Pancreas (tissue), 10 donors: ENCODE data around the gene GUK1. TPM values are rescaled to one million over a fixed set of nuclear protein-coding genes. Genes with fewer than 3 reads are reported as not detected.

Experiments
- ATAC-seq, 4 donors: fragments of 200-7000 bp; cut with Tn5 transposase; one replicate each; pipeline versions ENCODE4 v1.8.0 to v1.9.1; 2020; ENCODE audit warnings: mild to moderate bottlenecking in 4 of 4, moderate library complexity in 4 of 4
- DNase-seq, 6 donors: peaks; one replicate each; pipeline ENCODE4 v3.0.0-alpha.2; 2020
- FAIRE-seq: peaks from 2 replicates; lab custom pipeline; 2012; peaks lifted over from hg19 to GRCh38; lab: Jason Lieb, UNC
- H3K27ac ChIP-seq, 4 donors: fragments of 200-600 bp; sonication (generic); 1 replicate in 3 of 4; 2 replicates in 1 of 4; pipeline versions ENCODE4 v1.5.0 to v1.8.0; 2020
- H3K27me3 ChIP-seq, 4 donors: fragments of 200-600 bp; one replicate each; pipeline ENCODE4 v1.8.0; 2021
- H3K36me3 ChIP-seq, 3 donors: fragments of 200-600 bp; sonication (generic) in 1 of 3; one replicate each; pipeline versions ENCODE4 v1.5.0 to v1.8.0; 2020 to 2021
- H3K4me1 ChIP-seq, 3 donors: fragments of 200-600 bp; one replicate each; pipeline ENCODE4 v1.8.0; 2021
- H3K4me3 ChIP-seq, 4 donors: fragments of 200-600 bp; sonication (generic) in 2 of 4; one replicate each; pipeline versions ENCODE4 v1.5.0 to v1.8.0; 2020 to 2021
- H3K9me3 ChIP-seq, 4 donors: fragments of 200-600 bp; one replicate each; pipeline ENCODE4 v1.8.0; 2021
- CTCF ChIP-seq, 4 donors: fragments of 200-600 bp; sonication (generic) in 3 of 4; IDR thresholded peaks; one replicate each; pipeline versions ENCODE4 v1.5.0 to v1.8.0; 2021; ENCODE audit warnings: antibody characterized with exemption in 4 of 4
- WGBS, 2 donors: extraction: QIAGEN DNeasy Blood & Tissue Kit; methylation state at CpG; one replicate each; pipeline ENCODE4 v1.1.7; 2013; 5-methylcytosine and 5-hydroxymethylcytosine counted together
- intact Hi-C, 3 donors: fragments of 100-400 bp; cut with DNase I; formaldehyde crosslinking; loops; one replicate each; pipeline versions ENCODE4 v1.11.1 to v1.14.2; 2022
- polyA plus RNA-seq, 2 donors: library from polyadenylated mRNA; stranded (reverse); fragments of 200-250 nt; gene quantifications; one replicate each; pipeline ENCODE4 v1.2.3, GENCODE V29; 2013
- total RNA-seq, 6 donors: library from RNA; stranded (reverse); fragmentation: NEBNext Ultra II Directional in 4 of 6; extraction: Animal tissue kit (Norgen Biotek cat#: 25700) in 4 of 6; gene quantifications; one replicate each; pipeline versions ENCODE4 v1.2.1 to v1.2.4, GENCODE V29; 2021 to 2023
- donor health status: healthy with polysubstance abuse.
- donor health status: DM: no; HTN: no; CAD: no; lungs with moderate emphysema.
- donor health status: DM: no; HTN: no; CAD: no.
- donor health status: control.
- donor health status: control.
- donor health status: Bipolar disorder and iron deficiency.
- donor health status: DM: yes; HTN: yes; CAD: no.
- donor health status: DM: no; HTN: no; CAD: no.
- donor health status: DM: no; HTN: no; CAD: no.
- donor health status: DM: yes; HTN: yes; CAD: no.

Gene GUK1
- total and polyA plus RNA-seq, 8 donors, result 71.5 to 317 (median 101) TPM

GRCh38 chr1:228093050-228093906 lies 46.8 kb upstream of the GUK1 start:
- Histone ChIP-seq H3K4me1 (peaks cover 30 to 48% (median 44%) of the 10 kb centered on the region in 3 donors), H3K9me3 (no peaks in the 10 kb centered on the region), H3K4me3 (no peak overlapping the region), H3K27me3 (no peaks in the 10 kb centered on the region), H3K36me3 (peaks cover 0 to 15% (median 9%) of the 10 kb centered on the region in 3 donors), H3K27ac (no peak overlapping the region)
- ATAC-seq (no peak), DNase-seq (peak in 2 of 6 donors; percentile 14 to 35), FAIRE-seq (no peak)
- 71% methylated on average over 20 of the region's 20 CpGs for WGBS, 2 donors
- no peak for TF ChIP-seq CTCF (IDR thresholded peaks at IDR 0.05)
- intact Hi-C loops, result no loop called here

GRCh38 chr1:228094432-228095016 lies 45.6 kb upstream of the GUK1 start:
- Histone ChIP-seq H3K4me3 (no peak overlapping the region), H3K27me3 (no peaks in the 10 kb centered on the region), H3K4me1 (peaks cover 18 to 36% (median 32%) of the 10 kb centered on the region in 3 donors), H3K27ac (no peak overlapping the region), H3K9me3 (no peaks in the 10 kb centered on the region), H3K36me3 (peaks cover 0 to 28% (median 9%) of the 10 kb centered on the region in 3 donors)
- FAIRE-seq, result no peak
- ATAC-seq, result no peak
- DNase-seq, result peak in 1 of 6 donors; percentile 21
- no peak for TF ChIP-seq CTCF (IDR thresholded peaks at IDR 0.05)
- WGBS, 2 donors, result 81 to 93% methylated on average over 13 of the region's 13 CpGs
- intact Hi-C loops, result no loop called here

GRCh38 chr1:228095161-228095560 lies 44.9 kb upstream of the GUK1 start:
- Histone ChIP-seq H3K9me3 (no peaks in the 10 kb centered on the region), H3K4me3 (no peak overlapping the region), H3K27ac (no peak overlapping the region), H3K4me1 (peaks cover 11 to 29% (median 25%) of the 10 kb centered on the region in 3 donors), H3K36me3 (peaks cover 0 to 33% (median 9%) of the 10 kb centered on the region in 3 donors), H3K27me3 (no peaks in the 10 kb centered on the region)
- DNase-seq (peak in 1 of 6 donors; percentile 27), FAIRE-seq (no peak), ATAC-seq (no peak)
- WGBS, 2 donors, result 92 to 96% methylated on average over 4 of the region's 4 CpGs
- TF ChIP-seq CTCF (IDR thresholded peaks at IDR 0.05), result no peak
- intact Hi-C loops, result no loop called here

DNA sequence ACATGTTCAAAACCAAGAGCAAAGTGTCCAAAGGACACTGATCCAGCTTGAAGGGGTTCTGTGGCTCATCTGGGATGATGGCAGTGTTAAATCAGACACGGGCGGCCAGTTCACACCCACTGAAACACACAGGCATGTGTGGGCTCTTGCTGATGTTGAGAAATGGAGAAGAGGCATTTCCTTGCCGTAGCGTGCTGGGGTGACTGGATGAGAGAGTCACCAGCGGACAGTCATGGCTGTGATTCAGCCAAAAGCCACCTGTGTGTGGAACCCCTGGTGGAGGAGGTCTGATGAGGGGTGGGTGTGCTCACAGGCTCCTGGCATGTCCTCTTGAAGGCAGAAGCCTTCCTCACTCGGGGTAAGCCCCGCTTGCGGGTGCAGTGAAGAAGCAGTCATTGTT lies 44.1 kb upstream of the GUK1 start:
- no peaks in the 10 kb centered on the region for H3K27me3 ChIP-seq
- H3K36me3 ChIP-seq, result peaks cover 0 to 33% (median 9%) of the 10 kb centered on the region in 3 donors
- peaks cover 5 to 22% (median 21%) of the 10 kb centered on the region in 3 donors for H3K4me1 ChIP-seq
- FAIRE-seq (no peak), DNase-seq (peak in 2 of 6 donors; percentile 11 to 39), ATAC-seq (no peak)
- H3K4me3 ChIP-seq, result no peak overlapping the region
- H3K9me3 ChIP-seq, result no peaks in the 10 kb centered on the region
- TF ChIP-seq CTCF (IDR thresholded peaks at IDR 0.05), result no peak
- no peak overlapping the region for H3K27ac ChIP-seq
- WGBS, 2 donors, result 75 to 83% methylated on average over 8 of the region's 8 CpGs
- intact Hi-C loops, result no loop called here
